GM15510 (cell line): ENCODE data around the gene GABARAPL2.

Experiments
- POLR2A ChIP-seq: IDR thresholded peaks from 3 replicates; pipeline ENCODE4 v1.6.1; 2011; ENCODE audit warnings: borderline replicate concordance; ENCODE audit not compliant: insufficient read length; ENCODE audit errors: extremely low read depth

GABARAPL2 gene

DNA sequence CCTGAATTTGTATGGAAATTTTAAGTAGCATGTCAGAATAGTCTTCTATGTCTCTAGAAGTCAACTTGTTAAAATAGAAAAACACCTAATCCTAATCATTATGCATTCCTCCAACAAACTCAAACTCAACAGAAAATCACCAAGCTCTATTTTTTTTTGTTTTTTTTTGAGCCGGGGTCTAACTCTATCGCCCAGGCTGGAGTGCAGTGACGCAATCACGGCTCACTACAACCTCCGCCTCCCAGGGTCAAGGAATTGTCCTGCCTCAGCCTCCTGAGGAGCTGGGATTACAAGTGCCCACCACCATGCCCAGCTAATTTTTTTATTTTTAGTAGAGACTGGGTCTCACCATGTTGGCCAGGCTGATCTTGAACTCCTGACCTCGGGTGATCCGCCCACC lies 19.9 kb upstream of the GABARAPL2 start:
- no peak for TF ChIP-seq POLR2A

DNA sequence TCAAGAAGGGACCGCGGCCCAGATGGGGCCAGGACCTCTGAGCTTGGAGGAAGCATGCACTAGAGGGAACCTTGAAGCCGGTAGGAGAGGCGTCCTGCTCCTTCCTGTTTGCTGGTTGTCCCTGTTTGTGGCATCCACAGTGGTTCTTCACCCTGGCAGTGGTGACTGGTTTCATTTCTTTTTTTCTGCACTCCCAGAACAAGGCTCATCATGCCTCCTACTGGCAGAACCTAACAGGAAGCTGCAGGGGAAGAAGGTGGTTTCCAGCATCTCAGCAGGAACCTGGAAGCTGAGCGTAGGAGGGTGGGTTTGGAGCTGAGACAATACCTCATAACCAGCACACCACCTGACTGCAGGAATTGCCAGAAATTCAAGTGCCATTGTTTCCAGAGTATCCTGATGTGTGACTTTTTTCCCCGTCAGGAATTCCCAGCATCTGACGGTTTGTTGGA lies 15.9 kb upstream of the GABARAPL2 start:
- no peak for TF ChIP-seq POLR2A

DNA sequence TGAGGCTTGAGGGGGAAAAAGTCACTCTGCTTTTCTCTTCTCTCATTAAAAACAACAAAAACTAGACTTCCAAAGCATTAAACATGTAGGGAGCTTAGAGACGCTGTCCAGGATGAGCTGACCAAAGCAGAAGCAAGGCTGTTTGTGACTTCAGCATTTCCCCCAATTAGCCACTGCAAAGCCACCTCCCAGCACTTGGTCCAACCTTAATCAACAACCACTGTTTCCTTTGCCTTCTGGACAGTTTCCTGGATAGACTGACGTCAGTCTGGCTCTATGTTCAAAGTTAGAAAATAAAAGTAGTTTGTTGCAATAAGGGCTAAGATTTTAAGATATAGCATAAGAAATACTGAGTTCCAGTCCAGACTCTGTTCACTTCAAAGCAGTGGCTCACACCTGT lies 13.2 kb upstream of the GABARAPL2 start:
- TF ChIP-seq POLR2A, result no peak

DNA sequence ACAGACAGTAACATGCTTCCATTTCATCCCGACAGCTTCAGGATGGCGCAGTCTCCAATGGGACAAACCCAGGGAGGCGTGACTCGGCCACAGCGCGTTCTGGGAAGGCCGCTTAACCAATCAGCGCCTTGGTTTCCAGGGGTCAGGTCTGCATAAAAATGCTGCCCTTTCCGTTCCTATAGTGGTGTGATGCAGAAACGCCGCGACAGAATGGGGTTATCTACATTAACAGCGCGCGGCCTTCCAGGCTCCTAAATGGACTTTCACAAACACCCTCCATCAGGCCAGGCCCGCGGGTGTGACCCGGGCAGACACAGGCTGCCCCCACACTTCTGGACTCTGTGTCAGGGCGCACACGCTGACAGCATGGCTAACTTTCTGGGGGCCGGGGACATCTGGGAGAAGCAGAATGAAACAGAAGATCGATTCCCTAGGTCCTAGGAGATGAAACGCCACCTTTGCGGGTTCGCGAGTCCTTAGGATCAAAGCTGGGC lies 10.9 kb upstream of the GABARAPL2 start:
- TF ChIP-seq POLR2A, result peak; percentile 19

DNA sequence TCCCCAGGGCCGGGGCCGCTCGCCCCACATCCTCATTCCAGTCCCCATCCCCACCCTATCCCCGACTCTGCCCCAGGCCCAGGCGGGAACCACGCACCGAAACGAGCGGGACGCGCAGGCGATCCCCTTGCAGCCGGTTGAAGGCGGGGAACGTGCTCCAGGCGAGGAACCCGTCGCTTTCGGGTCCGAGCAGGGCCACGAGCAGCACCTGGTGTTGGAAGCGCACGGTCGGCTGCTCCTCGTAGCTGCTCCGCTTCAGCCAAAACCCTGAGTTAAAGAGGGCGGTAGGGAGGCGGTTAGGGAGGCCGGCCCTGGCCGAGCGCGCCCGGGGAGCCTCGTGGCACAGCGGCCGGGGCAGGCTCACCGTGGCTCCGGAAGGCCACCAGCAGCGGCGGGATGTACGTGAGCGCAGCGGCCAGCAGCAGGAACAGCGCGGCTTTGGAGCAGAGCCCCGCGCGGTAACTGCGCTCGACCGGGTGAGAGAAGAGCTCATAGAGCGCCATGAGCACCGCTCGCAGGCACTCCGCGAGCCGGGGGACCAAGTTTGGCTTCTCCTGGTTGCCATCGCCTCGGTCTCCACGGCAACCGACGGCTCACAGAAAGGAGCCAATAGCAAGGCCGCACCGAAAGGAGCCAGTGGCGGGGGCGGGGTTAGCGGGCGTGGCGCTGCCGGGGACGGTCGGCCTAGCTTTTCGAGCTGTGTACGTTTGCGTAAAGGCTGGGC lies 10.3 kb upstream of the GABARAPL2 start, which contains the start of gene TMEM231:
Gene TMEM231, minus strand, starts transcription at position 546 of the 724 bp plus-strand sequence. Its CDS starts 43 bp downstream, at position 503.
- peak; percentile 50 for TF ChIP-seq POLR2A

DNA sequence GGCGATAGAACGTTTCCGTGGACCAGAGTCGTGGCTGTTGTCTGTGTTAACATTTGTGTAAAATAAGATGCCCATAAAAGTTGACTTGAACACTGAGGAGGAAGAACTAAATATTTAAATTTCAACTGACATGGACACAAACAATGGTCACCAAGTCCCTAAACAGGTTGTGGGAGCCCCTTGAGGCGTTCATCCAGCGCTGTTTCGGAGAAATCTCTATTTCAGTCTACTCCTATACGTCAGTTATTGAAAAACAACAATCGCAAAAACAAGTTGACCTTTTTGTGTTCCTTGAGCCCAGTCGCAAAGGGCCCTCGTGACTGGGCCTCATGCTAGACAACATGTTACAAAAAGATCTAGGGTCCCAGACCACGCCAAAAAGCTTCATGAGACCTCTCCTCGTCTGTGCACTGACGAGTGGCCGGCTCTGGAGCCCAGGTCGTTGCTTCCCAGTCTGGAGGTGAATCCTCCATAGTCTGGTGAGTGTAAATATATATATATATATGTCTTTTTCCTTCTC lies 9.7 kb upstream of the GABARAPL2 start:
- TF ChIP-seq POLR2A, result no peak

DNA sequence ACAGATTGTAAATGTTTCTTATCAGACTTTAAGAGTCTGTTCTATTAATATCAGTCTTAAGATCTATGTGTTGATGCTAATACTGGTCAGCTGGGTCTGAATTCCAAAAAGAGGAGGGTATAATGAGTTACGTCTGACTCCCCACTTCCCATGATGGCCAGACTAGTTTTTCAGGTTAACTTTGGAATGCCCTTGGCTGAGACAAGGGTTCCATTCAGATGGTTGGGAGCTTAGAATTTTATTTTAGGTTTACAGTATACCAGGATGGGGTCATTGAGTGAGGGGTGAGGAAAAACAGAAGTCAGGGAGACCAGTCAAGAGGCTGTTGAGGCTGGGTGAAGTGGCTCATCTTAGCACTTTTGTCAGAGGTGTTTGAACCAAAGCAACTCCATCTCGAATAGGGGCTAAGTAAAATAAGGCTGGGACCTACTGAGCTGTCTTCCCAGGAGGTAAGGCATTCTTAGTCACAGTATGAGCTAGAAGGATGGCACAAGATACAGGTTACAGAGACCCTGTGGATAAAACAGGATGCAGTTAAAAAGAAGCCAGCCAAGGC lies 7.3 kb upstream of the GABARAPL2 start:
- no peak for TF ChIP-seq POLR2A

DNA sequence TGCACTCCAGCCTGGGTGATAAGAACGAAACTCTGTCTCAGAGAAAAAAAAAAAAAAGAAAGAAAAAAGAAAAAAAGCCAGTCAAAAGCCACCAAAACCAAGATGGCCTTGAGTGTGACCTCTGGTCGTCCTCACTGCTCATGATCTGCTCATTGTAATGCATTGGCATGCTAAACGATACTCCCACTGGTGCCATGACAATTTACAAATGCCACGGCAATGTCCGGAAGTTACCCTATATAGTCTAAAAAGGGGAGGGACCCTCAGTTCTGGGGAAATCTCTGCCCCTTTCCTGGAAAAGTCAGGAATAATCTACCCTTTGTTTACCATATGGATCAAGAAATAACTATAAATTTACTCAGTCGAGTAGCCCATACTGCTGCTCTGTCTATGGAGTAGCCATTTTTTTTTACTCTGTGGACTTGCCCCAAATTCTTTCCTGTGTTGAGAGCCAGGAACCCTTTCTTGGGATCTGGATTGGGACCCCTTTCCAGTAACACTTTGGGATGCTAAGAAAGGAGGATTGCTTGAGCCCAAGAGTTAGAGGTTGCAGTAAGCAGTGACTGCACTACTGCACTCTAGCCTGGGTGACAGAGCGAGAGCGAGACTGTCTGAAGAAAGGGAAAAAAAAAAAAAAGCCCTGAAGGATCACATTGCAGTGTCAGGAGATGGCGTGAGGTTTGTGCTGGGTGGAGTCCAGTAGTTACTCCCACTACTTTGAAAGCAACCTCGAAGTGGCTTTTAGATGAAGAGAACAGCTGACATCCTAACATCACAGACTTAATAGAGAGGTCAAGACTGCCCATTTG lies 6.4 kb upstream of the GABARAPL2 start:
- TF ChIP-seq POLR2A, result no peak

DNA sequence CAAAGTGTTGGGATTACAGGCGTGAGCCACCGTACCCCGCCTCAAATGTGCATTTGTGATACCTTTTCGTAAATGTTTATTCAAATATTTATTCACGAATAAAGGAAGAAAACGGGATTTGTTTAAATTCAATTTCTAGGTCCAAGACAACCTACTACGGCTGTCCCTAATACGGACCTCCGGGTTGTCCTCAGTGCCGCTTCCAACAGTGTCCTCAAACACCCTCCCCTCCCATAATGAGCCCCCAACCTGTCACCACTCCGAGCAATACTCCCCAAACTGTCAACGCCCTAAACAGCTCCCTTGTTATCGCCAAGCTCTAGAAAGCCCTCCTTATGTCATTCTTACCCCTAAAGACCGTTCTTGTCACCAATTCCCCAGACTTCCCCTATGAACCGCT lies 539 bp upstream of the GABARAPL2 start:
- TF ChIP-seq POLR2A, result no peak

DNA sequence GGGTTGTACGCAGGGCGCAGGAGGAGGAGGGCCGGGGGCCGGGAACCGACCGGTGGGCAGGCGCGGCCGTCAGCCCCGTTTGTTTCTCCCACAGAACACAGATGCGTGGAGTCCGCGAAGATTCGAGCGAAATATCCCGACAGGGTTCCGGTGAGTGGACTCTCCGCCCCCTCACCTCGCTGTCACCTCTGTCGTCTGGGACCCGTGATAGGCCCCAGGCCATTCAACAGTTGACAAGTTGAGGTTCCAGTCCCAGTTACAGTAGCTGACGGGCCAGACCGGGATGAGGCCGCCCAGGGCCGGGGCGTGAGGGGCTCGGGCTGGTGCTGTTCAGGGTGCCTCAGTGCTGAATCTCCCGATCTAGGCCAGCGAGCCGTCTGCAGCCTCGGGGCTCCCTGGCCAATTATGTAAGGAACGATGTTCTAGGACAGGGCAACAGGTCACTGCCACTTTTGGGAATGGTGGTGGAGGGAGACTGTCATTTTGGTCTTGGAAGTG lies 628 bp downstream of the GABARAPL2 start:
- no peak for TF ChIP-seq POLR2A

DNA sequence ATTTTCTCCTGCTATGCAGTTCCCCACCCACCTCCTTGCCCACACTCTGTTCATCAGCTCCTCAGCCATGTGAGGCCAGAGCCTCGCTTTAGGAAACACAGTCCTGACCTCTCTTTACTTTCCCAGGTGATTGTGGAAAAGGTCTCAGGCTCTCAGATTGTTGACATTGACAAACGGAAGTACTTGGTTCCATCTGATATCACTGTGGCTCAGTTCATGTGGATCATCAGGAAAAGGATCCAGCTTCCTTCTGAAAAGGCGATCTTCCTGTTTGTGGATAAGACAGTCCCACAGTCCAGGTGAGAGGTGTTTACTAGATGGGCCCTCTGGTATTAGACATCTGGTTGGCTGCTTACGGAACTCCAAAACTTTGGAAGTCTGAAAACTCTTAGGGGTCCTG lies 1.7 kb downstream of the GABARAPL2 start:
- TF ChIP-seq POLR2A, result no peak

DNA sequence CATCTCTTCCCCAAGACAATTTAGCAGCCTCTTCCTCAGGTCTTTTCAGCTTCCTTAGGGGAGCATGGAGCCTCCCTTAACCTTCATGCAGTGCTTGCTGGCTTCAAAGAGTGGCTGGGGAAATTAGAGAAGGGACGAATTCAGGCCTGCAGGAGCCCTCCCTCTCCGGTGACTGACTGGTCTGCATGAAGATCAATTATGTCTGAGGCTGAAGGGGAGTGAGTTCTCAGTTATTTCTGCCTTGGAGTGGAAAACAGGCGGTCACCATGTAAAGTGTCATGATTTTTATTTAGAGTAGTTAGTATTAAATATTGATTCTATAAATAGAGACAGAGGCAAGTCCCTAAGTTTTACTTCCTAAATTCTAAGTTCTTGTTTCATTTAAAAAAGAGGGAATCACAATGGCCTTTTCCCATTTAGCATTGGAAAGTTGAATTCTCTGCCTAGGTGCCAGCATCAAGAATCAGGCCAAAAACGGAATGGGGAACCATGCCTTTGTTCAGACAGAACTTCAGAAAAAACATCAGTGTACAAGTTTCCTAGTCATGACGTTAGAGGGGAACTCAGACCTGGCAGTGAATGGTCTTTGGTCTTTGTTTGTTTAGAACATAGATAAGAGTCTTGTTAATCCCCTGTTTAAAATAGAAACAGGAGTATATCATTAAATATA lies 4.4 kb downstream of the GABARAPL2 start:
- no peak for TF ChIP-seq POLR2A

DNA sequence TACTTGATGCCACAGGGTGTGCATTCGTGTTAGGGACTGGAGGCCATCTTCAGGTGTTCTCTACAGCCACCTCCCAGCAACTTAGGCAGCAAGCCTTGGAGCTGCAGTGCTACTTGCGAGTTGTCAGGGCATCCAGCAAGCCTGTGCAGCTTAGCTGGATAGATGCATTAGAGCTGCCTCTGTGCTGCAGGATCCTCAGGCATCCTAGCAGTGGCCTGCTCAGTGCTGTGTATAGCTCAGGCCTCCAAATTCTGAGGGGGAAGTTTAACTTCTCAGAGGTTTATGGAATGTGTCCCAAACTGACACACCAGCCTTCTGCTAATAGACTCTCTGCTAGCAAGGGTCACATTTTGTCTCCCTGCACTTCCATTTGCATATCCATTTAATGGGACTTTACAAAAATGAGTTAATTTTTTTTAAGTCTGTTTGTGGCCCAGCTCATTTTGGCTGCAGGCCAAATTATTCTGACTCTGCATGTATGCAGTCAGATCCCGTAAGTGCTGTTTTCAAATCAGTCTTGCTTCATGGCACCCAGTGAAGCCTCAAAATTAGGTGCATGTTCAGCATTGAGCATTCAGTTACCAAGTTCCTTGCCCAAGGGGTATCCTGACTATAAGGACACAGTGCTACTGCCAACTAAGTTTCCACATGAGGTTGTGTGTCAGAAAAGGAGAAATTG lies 6.8 kb downstream of the GABARAPL2 start:
- TF ChIP-seq POLR2A, result no peak

DNA sequence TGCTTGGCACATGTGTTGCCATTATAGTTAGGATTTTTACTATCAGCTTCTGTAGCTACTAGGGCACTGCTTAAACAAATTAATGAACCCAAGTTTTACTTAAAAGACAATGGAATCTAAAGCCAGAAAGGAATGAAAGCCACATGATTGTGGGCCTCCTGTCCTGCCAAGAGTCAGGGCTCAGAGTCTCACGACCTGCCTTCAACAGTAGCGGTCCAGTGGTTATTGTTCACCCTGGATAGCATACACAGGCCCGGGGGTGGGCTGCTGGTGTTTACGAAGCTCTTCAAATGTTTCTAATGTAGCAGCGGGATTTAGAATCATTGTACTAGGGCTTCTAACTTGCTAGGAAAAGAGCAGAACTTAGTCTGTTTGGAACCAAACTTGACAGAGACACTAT lies 7.8 kb downstream of the GABARAPL2 start:
- TF ChIP-seq POLR2A, result no peak
